Tibial nerve (tissue), 4 donors: ENCODE data around the gene C12orf57. TPM values are rescaled to one million over a fixed set of nuclear protein-coding genes. Genes with fewer than 3 reads are reported as not detected.
A peak's percentile ranks its signal among the peaks of the same experiment; 100 is the strongest.

ENCODE experiments used
- DNase-seq, 2 donors: peaks; one replicate each; pipeline ENCODE4 v3.0.0-alpha.2; 2019; ENCODE audit warnings: low spot score in 2 of 2
- H3K27ac ChIP-seq, 4 donors: fragments of 200-600 bp; sonication (generic) in 3 of 4; one replicate each; pipeline ENCODE4 v1.5.1; 2017 to 2019; ENCODE audit warnings: mild to moderate bottlenecking in 1 of 4
- H3K27me3 ChIP-seq, 2 donors: fragments of 200-600 bp; sonication (generic) in 1 of 2; one replicate each; pipeline versions ENCODE4 v1.5.1 to v1.6.0; 2017 to 2019
- H3K36me3 ChIP-seq, 3 donors: fragments of 200-600 bp; sonication (generic); one replicate each; pipeline ENCODE4 v1.5.1; 2018 to 2019
- H3K4me1 ChIP-seq, 4 donors: fragments of 200-600 bp; sonication (generic) in 3 of 4; one replicate each; pipeline ENCODE4 v1.5.1; 2017 to 2019
- H3K4me3 ChIP-seq, 4 donors: fragments of 200-600 bp; sonication (generic) in 3 of 4; one replicate each; pipeline ENCODE4 v1.5.1; 2017 to 2019; ENCODE audit warnings: mild to moderate bottlenecking in 1 of 4, moderate library complexity in 1 of 4
- H3K9me3 ChIP-seq, 4 donors: fragments of 200-600 bp; sonication (generic) in 3 of 4; one replicate each; pipeline ENCODE4 v1.5.1; 2017 to 2019
- CTCF ChIP-seq, 5 experiments: fragments of 200-600 bp in 3 of 5; fragments of 450-650 bp in 2 of 5; sonication (generic) in 3 of 5; IDR thresholded peaks; one replicate each; pipeline ENCODE4 v1.5.1; 2016 to 2019; ENCODE audit warnings: antibody characterized with exemption in 5 of 5, mild to moderate bottlenecking in 3 of 5, moderate library complexity in 2 of 5
- EP300 ChIP-seq, 2 donors: sonication (generic); formaldehyde crosslinking; IDR thresholded peaks; one replicate each; pipeline ENCODE4 v1.6.1; 2017; ENCODE audit warnings: antibody characterized with exemption in 2 of 2, mild to moderate bottlenecking in 1 of 2
- POLR2A ChIP-seq, 2 donors: fragments of 450-650 bp; IDR thresholded peaks; one replicate each; pipeline ENCODE4 v1.6.1; 2017; ENCODE audit warnings: antibody characterized with exemption in 2 of 2, mild to moderate bottlenecking in 2 of 2, moderate library complexity in 2 of 2
- WGBS, 2 donors: methylation state at CpG; one replicate each; pipeline ENCODE4 v1.1.5; 2018; 5-methylcytosine and 5-hydroxymethylcytosine counted together
- small RNA-seq: library from RNA; depleted of rRNA; stranded (forward); fragments of <200 nt; gene quantifications from one replicate; pipeline ENCODE3, GENCODE V24; 2016
- total RNA-seq, 4 donors: library from RNA; depleted of rRNA; stranded (reverse); fragments of >200 nt; gene quantifications; one replicate each; pipeline ENCODE4 v1.1.0, GENCODE V29; 2016

C12orf57 gene
- total RNA-seq, 4 donors from 2014 or later = 569 to 764 (median 665) TPM

- Histone ChIP-seq H3K9me3 (no peaks in the 10 kb centered on the region), H3K36me3 (peaks cover 3 to 88% (median 12%) of the 10 kb centered on the region in 3 donors)
- 73 to 83% methylated on average over 10 of the region's 10 CpGs for WGBS, 2 donors
Observed at GRCh38 chr12:6981152-6982052, 37.6 kb downstream of the C12orf57 start.

GRCh38 chr12:6982532-6982931 is 38.7 kb downstream of the C12orf57 start:
- 73 to 79% methylated on average over 7 of the region's 7 CpGs for WGBS, 2 donors
- TF ChIP-seq CTCF (IDR thresholded peaks at IDR 0.05) (no peak), EP300 (IDR thresholded peaks at IDR 0.05) (no peak), POLR2A (IDR thresholded peaks at IDR 0.05) (no peak)
- no peak for DNase-seq
- Histone ChIP-seq H3K9me3 (no peaks in the 10 kb centered on the region), H3K36me3 (peaks cover 3 to 77% (median 6%) of the 10 kb centered on the region in 3 donors), H3K27ac (no peak overlapping the region), H3K4me3 (no peak overlapping the region), H3K4me1 (no peaks in the 10 kb centered on the region), H3K27me3 (no peaks in the 10 kb centered on the region)

More at GRCh38 chr12:6981152-6982052, 37.6 kb downstream of the C12orf57 start:
- Histone ChIP-seq H3K27ac (peak overlapping the region in 1 of 4 donors; percentile 23), H3K4me1 (no peaks in the 10 kb centered on the region), H3K4me3 (no peak overlapping the region), H3K27me3 (no peaks in the 10 kb centered on the region)
- DNase-seq = no peak
- TF ChIP-seq EP300 (IDR thresholded peaks at IDR 0.05) (no peak), CTCF (IDR thresholded peaks at IDR 0.05) (no peak), POLR2A (IDR thresholded peaks at IDR 0.05) (no peak)

GRCh38 chr12:6987956-6988553 is 44.2 kb downstream of the C12orf57 start:
- H3K9me3 ChIP-seq = no peaks in the 10 kb centered on the region
- H3K4me3 ChIP-seq = no peak overlapping the region
- no peak for DNase-seq
- H3K27ac ChIP-seq = no peak overlapping the region
- no peaks in the 10 kb centered on the region for H3K27me3 ChIP-seq
- TF ChIP-seq POLR2A (IDR thresholded peaks at IDR 0.05) = no peak
- peaks cover 3 to 38% (median 6%) of the 10 kb centered on the region in 3 donors for H3K36me3 ChIP-seq
- no peaks in the 10 kb centered on the region for H3K4me1 ChIP-seq
- 88% methylated on average over 11 of the region's 11 CpGs for WGBS, 2 donors

Small RNA genes lying within 50 kb of the gene (small RNA-seq; reads per million reads assigned to genes)
- gene MIR141 (not detected), gene MIR200C (not detected), gene RNU7-1 (not detected), gene SCARNA12 (not detected)

Other genes starting within 250 kb of the C12orf57 start
- under 1 TPM in 2 of 4 donors, not detected in 2; 0.21 to 0.39 TPM for gene PIANP, start 243.2 kb upstream of the C12orf57 start, total RNA-seq
- 10 to 100 TPM; 46.9 to 74.4 (median 70.0) TPM for gene COPS7A, start 220.0 kb upstream of the C12orf57 start, total RNA-seq
- 100 to 1,000 TPM; 103 to 205 (median 133) TPM for gene MLF2, start 190.9 kb upstream of the C12orf57 start, total RNA-seq
- gene PTMS, start 177.7 kb upstream of the C12orf57 start, total RNA-seq = 100 to 1,000 TPM; 112 to 225 (median 174) TPM
- gene LAG3, start 171.5 kb upstream of the C12orf57 start, total RNA-seq = 1 to 10 TPM; 1.2 to 4.0 (median 2.9) TPM
- 10 to 100 TPM in 1 of 4 donors, 1 to 10 TPM in 3; 7.5 to 12.6 (median 8.9) TPM for gene CD4, start 154.5 kb upstream of the C12orf57 start, total RNA-seq
- gene GPR162, start 122.2 kb upstream of the C12orf57 start, total RNA-seq = 1 to 10 TPM; 1.3 to 5.4 (median 2.2) TPM
- gene P3H3, start 115.6 kb upstream of the C12orf57 start, total RNA-seq = 10 to 100 TPM; 14.6 to 45.8 (median 36.4) TPM
- gene GNB3, start 103.1 kb upstream of the C12orf57 start, total RNA-seq = 1 to 10 TPM in 3 of 4 donors, under 1 TPM in 1; 0.84 to 9.9 (median 5.6) TPM
- gene CDCA3, start 92.7 kb upstream of the C12orf57 start, total RNA-seq = 10 to 100 TPM in 1 of 4 donors, 1 to 10 TPM in 1, under 1 TPM in 2; 0.21 to 19.4 (median 3.6) TPM
- gene USP5, start 91.9 kb upstream of the C12orf57 start, total RNA-seq = 10 to 100 TPM; 47.6 to 63.9 (median 56.8) TPM
- 100 to 1,000 TPM; 189 to 346 (median 282) TPM for gene TPI1, start 76.5 kb upstream of the C12orf57 start, total RNA-seq
- gene SPSB2, start 70.7 kb upstream of the C12orf57 start, total RNA-seq = 10 to 100 TPM in 3 of 4 donors, 1 to 10 TPM in 1; 9.4 to 12.7 (median 11.8) TPM
- gene LRRC23, start 39.2 kb upstream of the C12orf57 start, total RNA-seq = 10 to 100 TPM; 11.6 to 17.2 (median 17.1) TPM
- gene ENO2, start 29.4 kb upstream of the C12orf57 start, total RNA-seq = 10 to 100 TPM; 14.0 to 25.8 (median 15.9) TPM
- gene ATN1, start 16.1 kb upstream of the C12orf57 start, total RNA-seq = 100 to 1,000 TPM in 3 of 4 donors, 10 to 100 TPM in 1; 92.2 to 260 (median 123) TPM
- gene RNU7-1, start 206 bp upstream of the C12orf57 start, total RNA-seq = not detected
- gene PTPN6, start 7.3 kb downstream of the C12orf57 start, total RNA-seq = 10 to 100 TPM; 11.9 to 31.5 (median 20.8) TPM
- gene PHB2, start 26.6 kb downstream of the C12orf57 start, total RNA-seq = 100 to 1,000 TPM; 138 to 178 (median 149) TPM
- gene EMG1, start 26.9 kb downstream of the C12orf57 start, total RNA-seq = 10 to 100 TPM; 27.7 to 37.7 (median 35.9) TPM
- 10 to 100 TPM; 19.7 to 29.7 (median 23.8) TPM for gene LPCAT3, start 74.5 kb downstream of the C12orf57 start, total RNA-seq
- gene C1S, start 116.7 kb downstream of the C12orf57 start, total RNA-seq = 1,000 to 10,000 TPM in 1 of 4 donors, 100 to 1,000 TPM in 3; 415 to 1,129 (median 638) TPM
- 1,000 to 10,000 TPM in 1 of 4 donors, 100 to 1,000 TPM in 3; 528 to 1,237 (median 593) TPM for gene C1R, start 148.4 kb downstream of the C12orf57 start, total RNA-seq
- 100 to 1,000 TPM; 125 to 214 (median 180) TPM for gene C1RL, start 165.2 kb downstream of the C12orf57 start, total RNA-seq
- 1 to 10 TPM in 3 of 4 donors, under 1 TPM in 1; 0.78 to 9.9 (median 2.2) TPM for gene RBP5, start 184.9 kb downstream of the C12orf57 start, total RNA-seq
- gene CLSTN3, start 186.3 kb downstream of the C12orf57 start, total RNA-seq = 100 to 1,000 TPM in 1 of 4 donors, 10 to 100 TPM in 3; 40.0 to 112 (median 79.6) TPM
- gene PEX5, start 245.7 kb downstream of the C12orf57 start, total RNA-seq = 10 to 100 TPM; 58.1 to 70.6 (median 65.7) TPM